Mesenchymal stem cell (in vitro differentiated cells and primary cell): ENCODE data around the gene RFC4.

Experiments
- DNase-seq: peaks from one replicate; pipeline ENCODE4 v3.0.0-alpha.2; 2013
- H2AFZ ChIP-seq: one replicate; pipeline ENCODE4 v1.6.1; 2013; ENCODE audit warnings: low read depth, mild to moderate bottlenecking, control low read depth, inconsistent platforms, low read length, moderate library complexity
- H2AK5ac ChIP-seq: 2 replicates; pipeline ENCODE4 v1.6.1; 2013; ENCODE audit warnings: low read length, moderate library complexity, mild to moderate bottlenecking, inconsistent platforms; ENCODE audit not compliant: severe bottlenecking
- H2BK120ac ChIP-seq: one replicate; pipeline ENCODE4 v1.6.1; 2013; ENCODE audit warnings: low read depth, mild to moderate bottlenecking, inconsistent platforms, low read length, moderate library complexity
- H2BK12ac ChIP-seq, 2 experiments: one replicate each; pipeline ENCODE4 v1.6.1; 2013; ENCODE audit warnings: inconsistent platforms in 2 of 2, low read length in 2 of 2, mild to moderate bottlenecking in 2 of 2, moderate library complexity in 2 of 2, control low read depth in 1 of 2
- H2BK15ac ChIP-seq: one replicate; pipeline ENCODE4 v1.6.1; 2013; ENCODE audit warnings: mild to moderate bottlenecking, low read depth, inconsistent platforms; ENCODE audit not compliant: poor library complexity, severe bottlenecking
- H2BK5ac ChIP-seq: 2 replicates; pipeline ENCODE4 v1.6.1; 2013; ENCODE audit warnings: low read depth, mild to moderate bottlenecking, low read length, control low read depth, inconsistent platforms; ENCODE audit not compliant: poor library complexity, severe bottlenecking
- H3K14ac ChIP-seq, 2 experiments: one replicate each; pipeline ENCODE4 v1.6.1; 2013; ENCODE audit warnings: inconsistent platforms in 2 of 2, low read length in 2 of 2, control low read depth in 1 of 2, mild to moderate bottlenecking in 1 of 2, moderate library complexity in 1 of 2
- H3K18ac ChIP-seq, 2 experiments: one replicate each; pipeline ENCODE4 v1.6.1; 2013; ENCODE audit warnings: inconsistent platforms in 2 of 2, low read length in 2 of 2, control low read depth in 1 of 2, low read depth in 1 of 2, mild to moderate bottlenecking in 1 of 2
- H3K23ac ChIP-seq, 2 experiments: one replicate each; pipeline ENCODE4 v1.6.1; 2013; ENCODE audit warnings: inconsistent platforms in 2 of 2, low read length in 2 of 2, mild to moderate bottlenecking in 2 of 2, moderate library complexity in 2 of 2, control low read depth in 1 of 2
- H3K27ac ChIP-seq: 2 replicates; pipeline ENCODE4 v1.5.1; 2013; ENCODE audit warnings: mild to moderate bottlenecking, moderate library complexity, low read length, control low read depth, inconsistent platforms; ENCODE audit not compliant: poor library complexity, severe bottlenecking
- H3K27me3 ChIP-seq, 2 experiments: 2 replicates each; pipeline versions ENCODE4 v1.6.1 to v1.7.0; 2013; ENCODE audit warnings: low read length in 2 of 2, mild to moderate bottlenecking in 2 of 2, moderate library complexity in 2 of 2, control low read depth in 1 of 2, inconsistent platforms in 1 of 2; ENCODE audit not compliant: control insufficient read depth in 1 of 2, insufficient read depth in 1 of 2
- H3K36me3 ChIP-seq, 2 experiments: 2 replicates each; pipeline versions ENCODE4 v1.6.1 to v1.7.0; 2013; ENCODE audit warnings: low read length in 2 of 2, control low read depth in 1 of 2, inconsistent platforms in 1 of 2, low read depth in 1 of 2, mild to moderate bottlenecking in 1 of 2; ENCODE audit not compliant: insufficient read depth in 2 of 2, control insufficient read depth in 1 of 2
- H3K4ac ChIP-seq, 2 experiments: one replicate each; pipeline ENCODE4 v1.6.1; 2013; ENCODE audit warnings: inconsistent platforms in 2 of 2, low read length in 2 of 2, mild to moderate bottlenecking in 2 of 2, moderate library complexity in 2 of 2, control low read depth in 1 of 2, low read depth in 1 of 2
- H3K4me1 ChIP-seq: 2 replicates; pipeline ENCODE4 v1.6.1; 2013; ENCODE audit warnings: low read depth, low read length, control low read depth; ENCODE audit not compliant: control insufficient read depth, insufficient read depth
- H3K4me2 ChIP-seq: 2 replicates; pipeline ENCODE4 v1.6.1; 2013; ENCODE audit warnings: low read length, mild to moderate bottlenecking, inconsistent platforms; ENCODE audit not compliant: poor library complexity, severe bottlenecking
- H3K4me3 ChIP-seq, 2 experiments: 2 replicates each; pipeline versions ENCODE4 v1.5.1 to v1.7.0; 2013; ENCODE audit warnings: low read length in 2 of 2, mild to moderate bottlenecking in 2 of 2, control low read depth in 1 of 2, low read depth in 1 of 2; ENCODE audit not compliant: insufficient read depth in 1 of 2
- H3K79me1 ChIP-seq: replicated peaks from 2 replicates; pipeline ENCODE4 v1.6.1; 2013; ENCODE audit warnings: mild to moderate bottlenecking, control low read depth, low read length, inconsistent platforms; ENCODE audit not compliant: poor library complexity, severe bottlenecking
- H3K9ac ChIP-seq: 2 replicates; pipeline ENCODE4 v1.7.0; 2013; ENCODE audit warnings: mild to moderate bottlenecking, low read length, moderate library complexity
- H3K9me3 ChIP-seq: 2 replicates; pipeline ENCODE4 v1.7.0; 2013; ENCODE audit warnings: mild to moderate bottlenecking, low read length; ENCODE audit not compliant: control insufficient read depth
- H4K8ac ChIP-seq: one replicate; pipeline ENCODE4 v1.6.1; 2013; ENCODE audit warnings: inconsistent platforms, mild to moderate bottlenecking, low read length, moderate library complexity
- H4K91ac ChIP-seq: one replicate; pipeline ENCODE4 v1.6.1; 2013; ENCODE audit warnings: mild to moderate bottlenecking, low read length, inconsistent platforms
- WGBS: methylation state at CpG from one replicate; pipeline ENCODE4 v1.1.7; 2013; ENCODE audit warnings: mixed read lengths; 5-methylcytosine and 5-hydroxymethylcytosine counted together

RFC4 gene

GRCh38 chr3:186786922-186787321 lies 19.4 kb downstream of the RFC4 start:
- no peak overlapping the region for H2AK5ac ChIP-seq
- 80% methylated on average over 3 of the region's 3 CpGs for WGBS
- no peak overlapping the region for H3K18ac ChIP-seq
- peak overlapping the region; percentile 32 for H3K4me2 ChIP-seq
- no peak overlapping the region for H2BK15ac ChIP-seq
- H3K14ac ChIP-seq: no peak overlapping the region
- no peak for DNase-seq
- no peaks in the 10 kb centered on the region for H3K9me3 ChIP-seq
- H3K79me1 ChIP-seq: no peaks in the 10 kb centered on the region
- no peaks in the 10 kb centered on the region for H3K4me1 ChIP-seq
- H3K4ac ChIP-seq: no peak overlapping the region
- no peaks in the 10 kb centered on the region for H3K27me3 ChIP-seq
- H3K27ac ChIP-seq: no peak overlapping the region
- no peak overlapping the region for H2AFZ ChIP-seq
- no peak overlapping the region for H2BK12ac ChIP-seq
- H3K36me3 ChIP-seq: peaks cover 10 to 64% of the 10 kb centered on the region in 2 experiments
- H4K91ac ChIP-seq: no peak overlapping the region
- peak overlapping the region; percentile 99 for H3K9ac ChIP-seq
- H3K4me3 ChIP-seq: peak overlapping the region in 1 of 2 experiments; percentile 100
- no peak overlapping the region for H2BK5ac ChIP-seq
- H4K8ac ChIP-seq: no peak overlapping the region
- peak overlapping the region in 1 of 2 experiments; percentile 42 for H3K23ac ChIP-seq
- H2BK120ac ChIP-seq: no peak overlapping the region

- Histone ChIP-seq H3K4me1 (no peaks in the 10 kb centered on the region), H3K36me3 (peaks cover 10 to 64% of the 10 kb centered on the region in 2 experiments), H3K14ac (peak overlapping the region in 1 of 2 experiments; percentile 41), H2BK5ac (no peak overlapping the region), H3K18ac (no peak overlapping the region), H3K4ac (no peak overlapping the region), H3K9me3 (no peaks in the 10 kb centered on the region), H4K8ac (no peak overlapping the region), H3K4me3 (peak overlapping the region in 1 of 2 experiments; percentile 100), H3K27ac (no peak overlapping the region), H2BK15ac (no peak overlapping the region), H2AFZ (no peak overlapping the region), H2BK120ac (no peak overlapping the region), H3K79me1 (no peaks in the 10 kb centered on the region), H2BK12ac (no peak overlapping the region), H2AK5ac (no peak overlapping the region), H3K23ac (no peak overlapping the region), H3K27me3 (no peaks in the 10 kb centered on the region), H3K4me2 (peak overlapping the region; percentile 82), H3K9ac (peak overlapping the region; percentile 99), H4K91ac (no peak overlapping the region)
- 34% methylated on average over 6 of the region's 7 CpGs for WGBS
- no peak for DNase-seq
Measured at GRCh38 chr3:186785495-186786018, 20.7 kb downstream of the RFC4 start.

GRCh38 chr3:186784820-186785494 lies 21.3 kb downstream of the RFC4 start:
- no peak overlapping the region for H2BK15ac ChIP-seq
- no peak overlapping the region for H4K8ac ChIP-seq
- no peaks in the 10 kb centered on the region for H3K4me1 ChIP-seq
- peak overlapping the region; percentile 82 for H3K4me2 ChIP-seq
- H2BK12ac ChIP-seq: no peak overlapping the region
- H3K4me3 ChIP-seq: peak overlapping the region; percentile 96 to 100
- peak overlapping the region; percentile 99 for H3K9ac ChIP-seq
- no peak overlapping the region for H2AK5ac ChIP-seq
- DNase-seq: no peak
- H3K36me3 ChIP-seq: peaks cover 10 to 59% of the 10 kb centered on the region in 2 experiments
- no peaks in the 10 kb centered on the region for H3K9me3 ChIP-seq
- no peak overlapping the region for H3K14ac ChIP-seq
- H3K23ac ChIP-seq: no peak overlapping the region
- H2BK120ac ChIP-seq: no peak overlapping the region
- H3K18ac ChIP-seq: no peak overlapping the region
- H3K79me1 ChIP-seq: no peaks in the 10 kb centered on the region
- peak overlapping the region; percentile 8 for H3K27ac ChIP-seq
- WGBS: 4% methylated on average over 7 of the region's 7 CpGs
- no peaks in the 10 kb centered on the region for H3K27me3 ChIP-seq
- H2BK5ac ChIP-seq: no peak overlapping the region
- no peak overlapping the region for H4K91ac ChIP-seq
- no peak overlapping the region for H3K4ac ChIP-seq
- no peak overlapping the region for H2AFZ ChIP-seq

GRCh38 chr3:186783731-186784515 lies 22.4 kb downstream of the RFC4 start:
- Histone ChIP-seq H3K4me2 (peak overlapping the region; percentile 82), H3K4me3 (peak overlapping the region; percentile 96 to 100), H3K4ac (peak overlapping the region; percentile 92 to 99), H3K23ac (peak overlapping the region; percentile 65 to 93), H2BK5ac (peak overlapping the region; percentile 99), H3K14ac (peak overlapping the region in 1 of 2 experiments; percentile 100), H4K91ac (peak overlapping the region; percentile 87), H3K79me1 (no peaks in the 10 kb centered on the region), H3K9me3 (no peaks in the 10 kb centered on the region), H2BK12ac (peak overlapping the region in 1 of 2 experiments; percentile 54), H3K27ac (peak overlapping the region; percentile 100), H3K36me3 (peaks cover 10 to 49% of the 10 kb centered on the region in 2 experiments), H3K27me3 (no peaks in the 10 kb centered on the region), H2AK5ac (peak overlapping the region; percentile 76), H2BK15ac (no peak overlapping the region), H3K4me1 (no peaks in the 10 kb centered on the region), H3K18ac (peak overlapping the region; percentile 97 to 98), H2BK120ac (peak overlapping the region; percentile 2), H2AFZ (no peak overlapping the region), H4K8ac (peak overlapping the region; percentile 91), H3K9ac (peak overlapping the region; percentile 99)
- under 1% methylated on average over 53 of the region's 56 CpGs for WGBS
- DNase-seq: peak; percentile 82
